Stimulated activated CD8-positive, alpha-beta memory T cell treated with anti-CD3 and anti-CD28 coated beads, Interleukin-12 subunit alpha, Interleukin-12 subunit beta, amount 100 ng/mL, for 24 hours (primary cell): ENCODE data around the gene G6PC1.
"Not testable (repeated sequence)": the region's sequence is repeated elsewhere in the genome, so short reads cannot be mapped to it uniquely, and the experiment has no call there.

Experiments used
- DNase-seq: peaks from one replicate; pipeline ENCODE4 v3.0.0-alpha.2; 2020; ENCODE audit errors: extremely low read depth

G6PC1 gene

GRCh38 chr17:42873932-42874695, 26.5 kb upstream of the G6PC1 start:
- DNase-seq, result not testable (repeated sequence)

DNA sequence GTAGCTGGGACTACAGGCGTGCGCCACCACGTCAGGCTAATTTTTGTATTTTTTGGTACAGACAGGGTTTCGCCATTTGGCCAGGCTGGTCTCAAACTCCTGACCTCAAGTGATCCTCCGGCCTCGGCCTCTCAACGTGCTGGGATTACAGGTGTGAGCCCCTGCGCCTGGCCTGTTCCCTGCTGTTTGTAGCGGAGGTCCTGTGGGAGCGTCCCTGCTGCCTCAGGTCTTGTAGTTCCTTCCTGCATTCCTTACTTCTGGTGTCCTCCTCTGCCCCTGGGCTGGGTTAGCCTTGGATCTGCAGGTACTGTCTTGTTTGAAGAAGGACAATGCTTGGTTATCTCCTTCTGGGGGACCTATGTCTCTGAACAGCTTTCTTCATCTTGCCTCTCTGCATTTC, 23.6 kb upstream of the G6PC1 start:
- no peak for DNase-seq

DNA sequence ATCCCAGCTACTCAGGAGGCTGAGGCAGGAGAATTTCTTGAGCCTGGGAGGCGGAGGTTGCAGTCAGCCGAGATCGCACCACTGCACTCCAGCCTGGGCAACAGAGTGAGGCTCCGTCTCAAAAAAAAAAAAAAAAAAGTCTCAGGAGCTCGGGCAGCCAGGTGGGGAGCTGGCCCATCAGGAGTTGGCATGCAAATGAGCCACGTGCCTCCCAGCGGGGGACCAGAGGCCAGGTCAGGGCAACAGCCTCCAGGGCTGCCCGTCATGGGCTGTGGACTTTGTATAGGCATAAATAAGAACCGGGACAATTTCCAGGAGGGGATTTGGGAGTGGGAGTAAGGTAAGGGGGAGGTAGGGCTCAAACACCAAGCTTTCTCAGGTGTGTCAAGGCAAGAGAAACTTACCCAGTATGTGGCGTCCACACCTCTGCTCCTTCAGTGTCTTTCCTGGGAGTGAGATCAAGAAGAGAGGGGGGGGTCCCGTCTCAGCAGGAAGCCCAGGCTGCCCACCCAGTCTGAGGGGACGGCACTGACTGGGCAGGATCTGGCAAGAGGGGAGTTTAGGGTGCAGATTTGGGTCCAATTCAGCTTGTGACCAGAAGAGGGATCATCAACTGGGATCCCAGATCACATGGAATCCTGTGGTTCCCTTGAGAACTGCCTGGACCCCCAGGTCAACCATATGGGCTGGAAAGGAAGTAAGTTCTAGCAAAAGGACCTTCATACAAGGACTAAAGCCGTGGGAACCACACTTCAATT, 22.3 kb upstream of the G6PC1 start:
- no peak for DNase-seq

GRCh38 chr17:42878924-42879595, 21.5 kb upstream of the G6PC1 start:
- DNase-seq, result no peak

DNA sequence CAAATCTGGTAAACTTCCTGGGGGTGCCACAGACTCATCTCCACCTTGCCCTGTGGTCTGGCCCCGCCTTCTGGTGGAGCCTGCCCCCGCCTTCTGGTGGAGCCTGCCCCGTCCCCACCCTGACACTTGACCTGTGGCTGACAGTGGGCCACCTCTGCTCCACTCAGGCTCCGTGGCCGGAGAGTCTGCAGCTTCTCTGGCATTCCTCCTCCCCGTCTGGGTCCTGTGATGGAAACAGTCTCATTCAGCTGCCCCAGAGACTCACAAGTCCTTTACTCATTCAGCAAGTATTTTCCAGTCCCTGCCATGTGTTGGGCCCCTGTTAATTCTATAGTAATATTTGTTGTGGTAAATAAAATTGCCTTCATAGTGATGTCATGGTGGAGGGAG, 21.0 kb upstream of the G6PC1 start:
- no peak for DNase-seq

DNA sequence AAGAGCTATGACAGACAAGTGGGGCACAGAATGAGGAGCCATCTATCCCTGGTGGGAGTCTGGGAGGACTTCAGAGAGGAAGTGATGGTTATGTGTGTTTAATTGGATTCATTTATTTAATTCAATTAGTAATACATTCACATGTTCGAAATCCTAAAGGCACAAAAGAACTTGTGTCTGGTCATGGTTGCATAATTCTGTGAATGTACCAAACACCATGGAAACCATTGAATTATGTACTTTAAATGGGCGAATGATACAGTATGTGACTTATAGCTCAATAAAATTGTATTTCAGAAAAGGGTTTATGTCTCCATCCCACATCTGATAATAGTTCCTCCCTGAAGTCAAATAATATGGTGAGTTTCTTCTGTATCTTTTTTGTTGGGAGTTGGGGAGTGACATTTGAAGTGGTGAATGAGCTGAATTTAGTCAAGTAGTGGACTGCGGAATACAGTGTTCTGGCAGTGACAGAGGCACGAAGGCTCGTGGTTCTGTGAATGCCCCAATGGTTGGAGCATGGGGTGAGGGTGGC, 19.8 kb upstream of the G6PC1 start:
- DNase-seq, result no peak

- not testable (repeated sequence) for DNase-seq
Observed at GRCh38 chr17:42881706-42882105, 18.9 kb upstream of the G6PC1 start.

GRCh38 chr17:42882166-42882565, 18.4 kb upstream of the G6PC1 start:
- no peak for DNase-seq

DNA sequence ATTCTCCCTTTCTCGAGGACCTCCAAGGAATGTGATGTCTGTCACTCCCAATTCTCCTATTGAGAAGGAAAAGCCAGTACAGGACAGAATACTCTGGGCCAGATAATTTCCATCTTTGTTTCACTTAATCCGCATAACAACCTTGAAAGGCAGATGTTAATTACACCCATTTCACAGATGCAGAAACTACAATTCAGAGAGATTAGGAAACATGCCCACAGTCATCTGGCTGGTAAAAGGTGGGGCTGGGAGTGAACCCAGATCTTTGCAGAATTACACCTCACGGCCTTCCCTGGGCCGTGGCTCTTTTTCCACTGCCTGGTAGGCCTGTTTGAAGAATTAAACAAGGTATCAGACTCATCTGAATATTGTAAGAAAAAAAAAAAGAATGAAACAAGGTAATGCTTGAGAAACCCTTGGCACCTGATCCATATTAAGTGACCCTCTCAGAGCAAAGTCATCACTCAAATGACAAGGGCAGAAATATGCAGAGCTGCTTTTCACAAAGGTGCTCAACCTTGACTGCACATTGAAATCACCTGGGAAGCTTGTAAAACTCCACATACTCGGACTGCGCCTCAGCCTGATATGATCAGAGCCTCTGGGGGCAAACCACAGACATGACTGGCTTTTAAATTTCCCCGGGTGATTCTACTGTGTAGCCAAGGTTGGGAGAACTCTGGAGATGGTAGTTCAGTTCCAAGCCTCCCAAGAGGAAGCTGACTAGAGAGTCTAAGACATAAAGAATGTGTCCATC, 16.6 kb upstream of the G6PC1 start:
- DNase-seq, result no peak

GRCh38 chr17:42885806-42886205, 14.8 kb upstream of the G6PC1 start:
- DNase-seq, result not testable (repeated sequence)

DNA sequence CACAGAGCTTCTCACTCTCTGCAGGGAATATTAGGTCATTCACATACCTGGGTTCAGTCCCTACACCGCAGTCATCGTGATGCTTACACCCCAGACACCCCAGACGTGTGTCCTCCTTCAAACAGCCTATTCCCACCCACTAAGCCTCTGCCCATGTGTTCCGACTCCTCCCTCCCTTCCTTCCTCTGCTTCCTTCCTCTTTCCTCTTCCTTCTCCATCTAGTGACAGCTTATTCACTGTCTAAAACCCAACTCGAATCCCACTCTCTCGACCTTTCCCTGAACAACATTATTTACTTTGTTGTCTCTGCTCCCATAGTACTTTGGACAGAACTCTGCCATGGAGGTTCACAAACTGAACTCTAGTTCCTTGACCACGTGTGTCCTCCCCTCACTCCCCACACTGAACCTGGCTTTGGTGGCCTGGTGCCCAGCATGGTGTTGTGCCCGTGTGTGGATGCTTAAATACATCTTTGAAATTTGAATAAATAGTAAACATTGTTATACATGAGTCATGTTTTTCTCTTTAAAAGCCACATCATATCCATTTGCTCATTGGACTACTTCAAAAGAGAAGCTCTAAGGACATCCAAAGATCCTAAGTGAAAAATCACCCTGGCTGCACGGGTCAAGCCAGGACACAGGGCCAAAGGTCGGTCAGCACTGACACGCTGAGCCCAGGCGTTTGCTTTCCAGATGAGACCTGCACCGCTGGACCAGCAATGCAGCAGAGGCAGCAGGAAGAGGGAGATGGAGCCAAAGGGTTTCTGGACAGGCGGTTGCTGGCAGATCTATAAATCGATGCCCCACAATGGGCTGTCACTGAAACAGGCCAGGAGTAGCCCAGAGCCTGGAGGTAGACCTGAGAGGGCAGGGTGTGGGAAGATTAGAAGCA, 14.1 kb upstream of the G6PC1 start:
- no peak for DNase-seq

DNA sequence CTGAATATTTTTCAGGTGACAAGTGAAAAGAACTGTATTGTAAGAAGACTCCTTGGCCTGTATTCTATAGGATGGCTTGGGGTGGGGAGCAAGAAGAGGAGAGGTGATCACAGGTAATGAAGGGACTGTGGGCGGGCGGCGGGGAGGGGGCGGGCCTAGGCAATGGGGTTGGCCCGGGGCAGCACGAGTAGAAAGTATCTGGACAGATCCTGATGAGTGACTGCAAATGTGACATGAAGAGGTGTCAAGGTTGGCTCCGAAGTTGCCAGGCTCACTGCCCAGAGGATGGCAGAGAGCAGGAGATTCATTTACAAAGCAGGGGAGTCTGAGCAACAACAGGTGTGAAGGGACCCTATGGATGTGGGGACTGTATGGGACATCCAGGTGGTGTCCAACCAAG, 10.8 kb upstream of the G6PC1 start:
- no peak for DNase-seq

GRCh38 chr17:42891539-42892152, 9.0 kb upstream of the G6PC1 start:
- DNase-seq, result no peak

- no peak for DNase-seq
Observed at GRCh38 chr17:42893359-42893758, 7.2 kb upstream of the G6PC1 start.

GRCh38 chr17:42894283-42895184, 6.1 kb upstream of the G6PC1 start:
- no peak for DNase-seq

- no peak for DNase-seq
Observed at GRCh38 chr17:42895185-42895555, 5.4 kb upstream of the G6PC1 start.

DNA sequence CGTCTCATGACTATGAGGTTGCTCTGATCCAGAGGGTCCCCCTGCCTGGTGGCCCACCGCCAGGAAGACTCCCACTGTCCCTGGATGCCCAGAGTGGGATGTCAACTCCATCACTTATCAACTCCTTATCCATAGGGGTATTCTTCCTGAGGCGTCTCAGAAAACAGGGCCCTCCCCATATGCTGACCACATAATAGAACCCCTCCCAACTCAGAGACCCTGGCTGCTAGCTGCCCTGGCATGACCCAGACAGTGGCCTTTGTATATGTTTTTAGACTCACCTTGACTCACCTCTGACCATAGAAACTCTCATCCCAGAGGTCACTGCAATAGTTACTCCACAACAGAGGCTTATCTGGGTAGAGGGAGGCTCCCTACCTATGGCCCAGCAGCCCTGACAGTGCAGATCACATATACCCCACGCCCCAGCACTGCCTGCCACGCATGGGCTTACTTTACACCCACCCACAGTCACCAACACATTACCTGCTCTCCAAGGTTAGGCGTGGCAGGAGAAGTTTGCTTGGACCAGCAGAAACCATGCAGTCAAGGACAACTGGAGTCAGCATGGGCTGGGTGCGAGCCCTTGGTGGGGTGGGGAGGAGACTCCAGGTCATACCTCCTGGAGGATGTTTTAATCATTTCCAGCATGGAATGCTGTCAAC, 2.3 kb upstream of the G6PC1 start:
- no peak for DNase-seq

DNA sequence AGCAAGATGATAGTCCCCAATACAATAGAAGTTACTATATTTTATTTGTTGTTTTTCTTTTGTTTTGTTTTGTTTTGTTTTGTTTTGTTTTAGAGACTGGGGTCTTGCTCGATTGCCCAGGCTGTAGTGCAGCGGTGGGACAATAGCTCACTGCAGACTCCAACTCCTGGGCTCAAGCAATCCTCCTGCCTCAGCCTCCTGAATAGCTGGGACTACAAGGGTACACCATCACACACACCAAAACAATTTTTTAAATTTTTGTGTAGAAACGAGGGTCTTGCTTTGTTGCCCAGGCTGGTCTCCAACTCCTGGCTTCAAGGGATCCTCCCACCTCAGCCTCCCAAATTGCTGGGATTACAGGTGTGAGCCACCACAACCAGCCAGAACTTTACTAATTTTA, 618 bp upstream of the G6PC1 start:
- not testable (repeated sequence) for DNase-seq
